Measurements from ENCODE around the gene GPC6.

DNA sequence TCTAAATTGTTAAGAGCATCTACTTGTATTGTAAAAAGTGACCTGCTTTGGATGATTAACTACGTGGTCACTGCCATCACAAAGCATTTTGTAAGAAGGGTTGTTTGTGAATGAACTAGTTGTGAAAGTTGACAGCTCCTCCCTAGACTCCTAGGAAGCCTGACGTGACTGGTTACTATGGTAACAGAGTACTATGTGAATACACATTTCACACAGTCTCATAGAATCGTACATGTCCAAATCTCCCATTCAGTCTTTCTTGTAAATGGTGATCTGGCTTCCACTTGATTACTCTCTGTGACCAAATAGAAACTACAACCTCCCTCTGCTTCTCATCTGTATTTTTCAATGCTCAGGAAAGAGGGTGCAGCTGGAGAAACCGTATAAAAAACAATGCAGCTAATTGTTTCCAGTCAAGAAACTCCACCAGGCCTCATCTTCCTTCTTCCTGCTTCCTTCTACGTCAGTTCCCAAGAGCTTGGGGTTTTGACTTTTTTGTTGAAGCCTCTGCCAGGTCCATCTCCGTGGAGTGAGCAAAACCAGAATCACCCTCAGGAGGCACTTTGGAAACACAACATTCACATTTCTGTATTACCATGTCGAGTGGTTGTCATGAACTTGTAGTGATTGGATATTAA is 83.4 kb downstream of the GPC6 start:
- TF ChIP-seq POLR2A (IDR thresholded peaks at IDR 0.05; ENCODE audit: low read depth, low read length), result no peak
- no peak for TF ChIP-seq TAF1 (IDR thresholded peaks at IDR 0.05; ENCODE audit: borderline replicate concordance, low read depth, low read length)
